Epithelial cell of umbilical artery (primary cell): ENCODE data around the gene GGA2. TPM values are rescaled to one million over a fixed set of nuclear protein-coding genes. Genes with fewer than 3 reads are reported as not detected.

Experiments
- total RNA-seq: library from RNA; depleted of rRNA; stranded (reverse); fragments of >200 nt; gene quantifications from 2 replicates; pipeline ENCODE4 v1.2.3, GENCODE V29; 2014

GGA2 gene, protein sequence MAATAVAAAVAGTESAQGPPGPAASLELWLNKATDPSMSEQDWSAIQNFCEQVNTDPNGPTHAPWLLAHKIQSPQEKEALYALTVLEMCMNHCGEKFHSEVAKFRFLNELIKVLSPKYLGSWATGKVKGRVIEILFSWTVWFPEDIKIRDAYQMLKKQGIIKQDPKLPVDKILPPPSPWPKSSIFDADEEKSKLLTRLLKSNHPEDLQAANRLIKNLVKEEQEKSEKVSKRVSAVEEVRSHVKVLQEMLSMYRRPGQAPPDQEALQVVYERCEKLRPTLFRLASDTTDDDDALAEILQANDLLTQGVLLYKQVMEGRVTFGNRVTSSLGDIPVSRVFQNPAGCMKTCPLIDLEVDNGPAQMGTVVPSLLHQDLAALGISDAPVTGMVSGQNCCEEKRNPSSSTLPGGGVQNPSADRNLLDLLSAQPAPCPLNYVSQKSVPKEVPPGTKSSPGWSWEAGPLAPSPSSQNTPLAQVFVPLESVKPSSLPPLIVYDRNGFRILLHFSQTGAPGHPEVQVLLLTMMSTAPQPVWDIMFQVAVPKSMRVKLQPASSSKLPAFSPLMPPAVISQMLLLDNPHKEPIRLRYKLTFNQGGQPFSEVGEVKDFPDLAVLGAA
- total RNA-seq: 22.4 and 33.1 TPM in 2 replicates

DNA sequence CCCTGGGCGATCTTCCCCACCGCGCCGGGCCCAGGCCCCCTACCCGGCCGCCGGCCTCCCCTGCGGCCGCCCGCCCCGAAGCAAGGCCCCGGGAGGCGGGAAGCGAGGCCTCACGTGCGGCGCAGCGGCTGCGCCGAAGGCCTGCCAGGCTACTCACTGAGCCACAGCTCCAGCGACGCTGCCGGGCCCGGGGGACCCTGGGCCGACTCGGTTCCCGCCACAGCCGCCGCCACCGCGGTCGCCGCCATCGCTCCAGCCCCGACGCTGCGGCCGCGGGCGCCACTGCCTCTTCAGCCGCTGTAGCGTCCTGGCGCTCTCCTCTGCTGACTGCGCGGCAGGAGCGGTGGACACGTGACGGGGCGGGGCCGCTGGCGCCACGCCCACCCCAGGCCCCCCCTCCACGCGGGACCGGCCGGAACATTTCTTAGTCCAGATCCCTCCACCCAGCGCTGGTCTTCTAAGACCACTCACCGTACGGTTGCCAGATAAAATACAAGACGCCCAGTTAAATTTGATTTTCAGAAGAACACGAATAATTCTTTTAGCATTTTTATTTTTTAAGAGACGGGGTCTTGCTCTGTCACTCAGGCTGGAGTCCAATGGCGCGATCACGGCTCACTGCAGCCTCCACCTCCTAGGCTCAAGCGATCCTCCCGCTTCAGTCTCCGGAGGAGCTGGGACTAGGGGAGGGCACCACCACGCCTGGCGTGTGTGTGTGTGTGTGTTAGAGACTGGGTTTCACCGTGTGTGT, at the start of gene GGA2:
GGA2 (minus strand) TSS at position 331 of the 751 bp plus-strand sequence; CDS start at position 248, 83 bp downstream.

DNA sequence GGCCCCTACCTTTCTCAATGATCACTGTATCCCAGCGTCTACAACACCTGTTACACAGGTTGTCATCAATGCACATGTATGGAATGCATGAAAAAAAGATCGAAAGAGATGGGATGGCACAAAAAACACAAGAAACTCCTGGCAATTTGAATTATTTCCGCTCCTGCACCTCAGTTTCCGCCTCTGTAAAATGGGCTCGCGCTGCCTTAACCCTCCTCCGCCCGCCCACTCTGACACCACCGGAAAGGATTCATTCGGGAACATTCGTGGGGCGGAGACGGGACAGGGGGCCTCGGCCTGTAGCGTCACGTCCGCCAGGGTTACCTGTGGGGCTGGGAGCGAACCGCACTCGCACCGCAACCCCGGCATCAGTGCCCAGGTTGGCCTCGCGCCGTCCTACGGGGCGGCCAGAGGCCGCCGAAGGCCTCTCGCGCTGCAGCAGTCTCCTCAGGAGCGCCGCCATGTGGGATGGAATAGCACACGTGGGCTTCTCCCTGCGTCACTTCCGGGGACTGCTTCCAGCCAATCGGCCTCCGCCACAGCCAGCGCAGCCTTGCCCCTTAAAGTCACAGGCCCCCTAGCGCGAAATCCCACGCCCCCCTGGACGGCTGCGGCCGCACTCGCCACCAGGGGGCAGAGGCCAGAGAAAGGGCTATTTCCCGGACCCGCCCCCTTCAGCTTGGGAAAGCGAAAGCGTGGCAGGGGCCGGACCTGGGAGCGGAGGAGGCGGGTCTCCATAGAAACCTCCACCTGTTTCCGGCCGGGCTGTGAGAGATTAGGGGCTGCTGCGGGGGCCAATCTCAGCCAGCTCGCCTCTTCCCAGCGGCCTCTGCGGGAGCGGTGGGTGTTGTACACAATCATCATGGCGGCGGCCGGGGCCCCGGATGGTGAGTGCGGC, 46.8 kb upstream of the GGA2 start, which contains the start of the genes EARS2 and UBFD1:
EARS2 (minus strand) TSS at position 470 of the 898 bp plus-strand sequence; CDS start at position 463, 7 bp downstream.
UBFD1 (plus strand) TSS at position 847 of the 898 bp plus-strand sequence; CDS start at position 863, 16 bp downstream.

DNA sequence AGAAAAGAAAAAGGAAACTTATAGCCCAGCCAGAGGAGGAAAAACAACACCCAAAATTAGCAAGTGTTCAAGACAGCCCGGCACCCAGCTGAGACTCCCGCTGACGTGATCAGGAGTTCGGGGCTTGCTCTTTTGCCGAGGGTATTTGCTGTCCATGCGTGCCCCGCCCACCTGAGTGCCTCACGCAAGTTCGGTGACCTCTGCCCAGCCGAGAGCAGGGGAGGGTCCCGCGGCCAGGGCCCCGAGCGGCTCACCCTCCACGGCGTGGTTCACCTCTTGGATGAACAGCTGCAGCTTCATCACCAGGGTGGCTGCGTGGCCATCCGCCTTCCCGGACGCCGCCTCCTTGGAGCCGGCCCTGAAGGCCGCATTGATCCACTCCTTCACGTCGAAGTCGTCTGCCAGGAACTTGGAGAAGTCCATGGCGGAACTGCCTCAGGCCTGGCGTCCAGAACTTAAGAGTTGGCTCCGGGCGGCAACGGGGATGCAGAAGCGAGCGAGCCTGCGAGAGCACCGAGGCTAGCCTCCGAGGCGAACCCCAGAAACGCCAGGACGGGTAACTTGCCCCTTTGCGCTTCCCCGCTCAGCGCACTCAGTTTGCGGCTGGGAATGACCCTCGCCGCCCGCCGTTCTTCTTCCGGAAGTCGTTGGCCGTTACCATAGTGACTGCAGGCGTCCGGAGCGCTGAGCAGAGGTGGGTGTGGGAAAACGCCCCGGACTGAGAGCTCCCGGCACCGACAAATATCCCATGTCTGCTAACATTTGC, 57.5 kb downstream of the GGA2 start, which contains the start of gene COG7:
COG7 (minus strand) TSS at position 618 of the 766 bp plus-strand sequence; CDS start at position 423, 195 bp downstream.

Other genes starting within 250 kb of the GGA2 start
- not detected in 2 replicates for gene SCNN1B, start 208.2 kb downstream of the GGA2 start, total RNA-seq
- gene COG7, start 57.3 kb downstream of the GGA2 start, total RNA-seq: 10.5 and 11.0 TPM in 2 replicates
- 20.1 and 23.4 TPM in 2 replicates for gene EARS2, start 46.9 kb upstream of the GGA2 start, total RNA-seq
- 53.9 and 159 TPM in 2 replicates for gene UBFD1, start 47.2 kb upstream of the GGA2 start, total RNA-seq
- gene NDUFAB1, start 85.8 kb upstream of the GGA2 start, total RNA-seq: 143 and 166 TPM in 2 replicates
- gene PALB2, start 130.8 kb upstream of the GGA2 start, total RNA-seq: 7.1 and 7.6 TPM in 2 replicates
- gene DCTN5, start 131.0 kb upstream of the GGA2 start, total RNA-seq: 63.3 and 83.4 TPM in 2 replicates
- 27.9 and 29.6 TPM in 2 replicates for gene PLK1, start 168.4 kb upstream of the GGA2 start, total RNA-seq
- not detected in 2 replicates for gene ERN2, start 202.7 kb upstream of the GGA2 start, total RNA-seq
- gene CHP2, start 244.5 kb upstream of the GGA2 start, total RNA-seq: not detected in 2 replicates